DOHH2 (cell line): ENCODE data around the gene PAX7.

ENCODE experiments used
- H3F3A ChIP-seq: fragments of 200-600 bp; sonication (generic), shearing (Covaris generic); 2 replicates; pipeline ENCODE4 v1.6.0; 2016; ENCODE audit warnings: antibody characterized with exemption, mild to moderate bottlenecking; ENCODE audit not compliant: control insufficient read depth, insufficient read depth
- H3K27ac ChIP-seq: fragments of 200-600 bp; sonication (generic); 2 replicates; pipeline ENCODE4 v1.5.1; 2014; ENCODE audit warnings: low read depth, mild to moderate bottlenecking, low read length, moderate library complexity
- H3K27me3 ChIP-seq: fragments of 200-600 bp; sonication (generic); 2 replicates; pipeline ENCODE4 v1.6.1; 2014; ENCODE audit warnings: mild to moderate bottlenecking, low read length, mixed read lengths; ENCODE audit not compliant: control insufficient read depth
- H3K36me3 ChIP-seq: fragments of 200-600 bp; sonication (generic); 2 replicates; pipeline ENCODE4 v1.6.1; 2014; ENCODE audit warnings: mild to moderate bottlenecking, low read length, moderate library complexity, mixed read lengths; ENCODE audit not compliant: control insufficient read depth
- H3K4me1 ChIP-seq: fragments of 200-600 bp; sonication (generic); 2 replicates; pipeline ENCODE4 v1.6.1; 2014; ENCODE audit warnings: mild to moderate bottlenecking, low read length, mixed read lengths; ENCODE audit not compliant: control insufficient read depth
- H3K4me2 ChIP-seq: fragments of 200-600 bp; sonication (generic); 2 replicates; pipeline ENCODE4 v1.6.0; 2014; ENCODE audit warnings: mild to moderate bottlenecking, low read length, moderate library complexity
- H3K4me3 ChIP-seq: fragments of 200-600 bp; sonication (generic); 2 replicates; pipeline ENCODE4 v1.5.1; 2014; ENCODE audit warnings: mild to moderate bottlenecking, low read length, mixed read lengths
- H3K79me2 ChIP-seq: fragments of 200-600 bp; sonication (generic); 2 replicates; pipeline ENCODE4 v1.6.1; 2014; ENCODE audit warnings: mild to moderate bottlenecking, low read length, mixed read lengths; ENCODE audit not compliant: control insufficient read depth
- H3K9me2 ChIP-seq: fragments of 200-600 bp; sonication (generic); replicated peaks from 2 replicates; pipeline ENCODE4 v1.6.1; 2014; ENCODE audit warnings: mild to moderate bottlenecking, low read length, mixed read lengths; ENCODE audit not compliant: control insufficient read depth
- H3K9me3 ChIP-seq: fragments of 200-600 bp; sonication (generic); 2 replicates; pipeline ENCODE4 v1.6.1; 2014; ENCODE audit warnings: antibody characterized with exemption, low read length, mixed read lengths; ENCODE audit not compliant: control insufficient read depth, insufficient read depth
- H4K20me1 ChIP-seq: fragments of 200-600 bp; sonication (generic); 2 replicates; pipeline ENCODE4 v1.6.0; 2014; ENCODE audit warnings: low read depth, mild to moderate bottlenecking, antibody characterized with exemption, low read length, moderate library complexity; ENCODE audit not compliant: control insufficient read depth, insufficient read depth
- CTCF ChIP-seq: fragments of 200-600 bp; sonication (generic); IDR thresholded peaks from one replicate; pipeline ENCODE4 v1.5.1; 2014; ENCODE audit warnings: antibody characterized with exemption, mild to moderate bottlenecking, low read depth, low read length; ENCODE audit not compliant: poor library complexity, severe bottlenecking
- EZH2phosphoT487 ChIP-seq: fragments of 200-600 bp; sonication (generic); IDR thresholded peaks from 2 replicates; pipeline ENCODE4 v1.6.1; 2017; ENCODE audit warnings: borderline replicate concordance, mild to moderate bottlenecking, antibody characterized with exemption, low read length, moderate library complexity, mixed read lengths

The PAX7 gene

GRCh38 chr1:18636596-18637508 lies 6.2 kb downstream of the PAX7 start:
- no peaks in the 10 kb centered on the region for H3K36me3 ChIP-seq
- peaks cover 43% of the 10 kb centered on the region for H3K27me3 ChIP-seq
- H4K20me1 ChIP-seq, result no peaks in the 10 kb centered on the region
- H3K9me2 ChIP-seq, result no peaks in the 10 kb centered on the region
- TF ChIP-seq CTCF, result no peak
- no peak for TF ChIP-seq EZH2phosphoT487
- H3K27ac ChIP-seq, result no peak overlapping the region
- H3K4me3 ChIP-seq, result no peak overlapping the region
- no peak overlapping the region for H3K4me2 ChIP-seq
- H3K79me2 ChIP-seq, result no peaks in the 10 kb centered on the region
- H3K9me3 ChIP-seq, result no peaks in the 10 kb centered on the region
- no peaks in the 10 kb centered on the region for H3F3A ChIP-seq
- H3K4me1 ChIP-seq, result no peaks in the 10 kb centered on the region

GRCh38 chr1:18637511-18637960 lies 6.9 kb downstream of the PAX7 start:
- Histone ChIP-seq H3K4me2 (no peak overlapping the region), H4K20me1 (no peaks in the 10 kb centered on the region), H3F3A (no peaks in the 10 kb centered on the region), H3K9me2 (no peaks in the 10 kb centered on the region), H3K4me3 (no peak overlapping the region), H3K27me3 (peaks cover 43% of the 10 kb centered on the region), H3K36me3 (no peaks in the 10 kb centered on the region), H3K4me1 (no peaks in the 10 kb centered on the region), H3K9me3 (no peaks in the 10 kb centered on the region), H3K79me2 (no peaks in the 10 kb centered on the region), H3K27ac (no peak overlapping the region)
- TF ChIP-seq CTCF, result no peak
- no peak for TF ChIP-seq EZH2phosphoT487

- no peak for TF ChIP-seq EZH2phosphoT487
- TF ChIP-seq CTCF, result no peak
- no peak overlapping the region for H3K27ac ChIP-seq
- H3K36me3 ChIP-seq, result no peaks in the 10 kb centered on the region
- H3K4me1 ChIP-seq, result no peaks in the 10 kb centered on the region
- no peaks in the 10 kb centered on the region for H3F3A ChIP-seq
- H3K9me3 ChIP-seq, result no peaks in the 10 kb centered on the region
- H3K4me3 ChIP-seq, result no peak overlapping the region
- no peaks in the 10 kb centered on the region for H3K79me2 ChIP-seq
- no peaks in the 10 kb centered on the region for H3K9me2 ChIP-seq
- no peaks in the 10 kb centered on the region for H4K20me1 ChIP-seq
- no peak overlapping the region for H3K4me2 ChIP-seq
- H3K27me3 ChIP-seq, result peaks cover 43% of the 10 kb centered on the region
Observed at GRCh38 chr1:18637962-18638834, 7.6 kb downstream of the PAX7 start.
